Measurements from ENCODE around the gene SYNPR. TPM values are rescaled to one million over a fixed set of nuclear protein-coding genes. Genes with fewer than 3 reads are reported as not detected.

Gene SYNPR
- total RNA-seq, 1 donor from 2014 or later, result not detected

DNA sequence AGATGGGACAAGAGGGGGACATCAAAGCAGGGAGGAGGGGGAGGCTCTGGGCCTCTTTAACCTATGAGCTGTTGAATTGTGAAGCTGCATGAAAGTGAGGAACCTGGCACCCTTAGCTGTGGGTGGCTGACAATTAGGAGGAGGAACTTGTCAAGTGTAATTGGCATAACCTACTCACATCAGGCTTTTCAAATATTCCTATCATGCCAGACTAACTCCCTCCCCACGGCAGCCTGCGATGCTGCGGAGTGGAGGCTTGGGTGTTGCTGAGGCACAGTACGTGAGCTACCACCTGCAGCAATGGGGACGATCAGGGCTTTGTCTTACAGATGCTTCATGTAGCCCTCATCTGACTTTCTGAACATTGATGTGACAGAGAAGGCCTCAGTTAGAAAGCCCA is 193.7 kb downstream of the SYNPR start:
- H3K4me3 ChIP-seq (ENCODE audit: low read depth, low read length), result no peak overlapping the region
- TF ChIP-seq, protein P1, sequence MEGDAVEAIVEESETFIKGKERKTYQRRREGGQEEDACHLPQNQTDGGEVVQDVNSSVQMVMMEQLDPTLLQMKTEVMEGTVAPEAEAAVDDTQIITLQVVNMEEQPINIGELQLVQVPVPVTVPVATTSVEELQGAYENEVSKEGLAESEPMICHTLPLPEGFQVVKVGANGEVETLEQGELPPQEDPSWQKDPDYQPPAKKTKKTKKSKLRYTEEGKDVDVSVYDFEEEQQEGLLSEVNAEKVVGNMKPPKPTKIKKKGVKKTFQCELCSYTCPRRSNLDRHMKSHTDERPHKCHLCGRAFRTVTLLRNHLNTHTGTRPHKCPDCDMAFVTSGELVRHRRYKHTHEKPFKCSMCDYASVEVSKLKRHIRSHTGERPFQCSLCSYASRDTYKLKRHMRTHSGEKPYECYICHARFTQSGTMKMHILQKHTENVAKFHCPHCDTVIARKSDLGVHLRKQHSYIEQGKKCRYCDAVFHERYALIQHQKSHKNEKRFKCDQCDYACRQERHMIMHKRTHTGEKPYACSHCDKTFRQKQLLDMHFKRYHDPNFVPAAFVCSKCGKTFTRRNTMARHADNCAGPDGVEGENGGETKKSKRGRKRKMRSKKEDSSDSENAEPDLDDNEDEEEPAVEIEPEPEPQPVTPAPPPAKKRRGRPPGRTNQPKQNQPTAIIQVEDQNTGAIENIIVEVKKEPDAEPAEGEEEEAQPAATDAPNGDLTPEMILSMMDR (conservative IDR thresholded peaks at IDR 0.05; ENCODE audit: low read depth, low read length), result no peak
- DNase-seq (ENCODE audit: low read depth), result no peak

DNA sequence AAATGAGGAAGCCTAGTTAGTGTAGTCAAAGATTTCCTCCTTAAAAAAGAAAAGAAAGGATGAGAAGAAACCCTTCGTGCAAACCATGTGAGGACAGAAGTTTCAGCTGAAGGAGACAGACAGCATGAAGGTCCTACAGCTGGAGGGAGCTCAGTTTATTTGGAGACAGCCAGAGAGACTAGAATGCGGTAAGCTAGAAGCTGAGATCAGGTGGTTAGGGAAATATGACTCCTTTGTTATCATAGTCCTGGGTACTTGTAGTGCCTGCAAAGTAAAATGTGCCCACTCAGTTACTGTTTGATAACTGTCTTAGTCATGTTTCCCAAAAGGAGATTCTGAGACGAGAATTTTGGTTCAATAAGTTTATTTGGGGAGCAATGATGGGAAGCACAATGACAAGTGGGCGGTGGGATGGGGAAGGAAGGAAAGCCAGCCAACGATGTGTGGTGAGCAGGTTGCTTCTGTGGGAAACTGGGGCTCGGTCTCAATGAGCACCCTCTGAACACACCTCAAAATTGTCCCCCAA is 195.6 kb downstream of the SYNPR start:
- no peak overlapping the region for H3K4me3 ChIP-seq (ENCODE audit: low read depth, low read length)
- TF ChIP-seq, protein P1 (conservative IDR thresholded peaks at IDR 0.05; ENCODE audit: low read depth, low read length), result no peak
- DNase-seq (ENCODE audit: low read depth), result no peak

DNA sequence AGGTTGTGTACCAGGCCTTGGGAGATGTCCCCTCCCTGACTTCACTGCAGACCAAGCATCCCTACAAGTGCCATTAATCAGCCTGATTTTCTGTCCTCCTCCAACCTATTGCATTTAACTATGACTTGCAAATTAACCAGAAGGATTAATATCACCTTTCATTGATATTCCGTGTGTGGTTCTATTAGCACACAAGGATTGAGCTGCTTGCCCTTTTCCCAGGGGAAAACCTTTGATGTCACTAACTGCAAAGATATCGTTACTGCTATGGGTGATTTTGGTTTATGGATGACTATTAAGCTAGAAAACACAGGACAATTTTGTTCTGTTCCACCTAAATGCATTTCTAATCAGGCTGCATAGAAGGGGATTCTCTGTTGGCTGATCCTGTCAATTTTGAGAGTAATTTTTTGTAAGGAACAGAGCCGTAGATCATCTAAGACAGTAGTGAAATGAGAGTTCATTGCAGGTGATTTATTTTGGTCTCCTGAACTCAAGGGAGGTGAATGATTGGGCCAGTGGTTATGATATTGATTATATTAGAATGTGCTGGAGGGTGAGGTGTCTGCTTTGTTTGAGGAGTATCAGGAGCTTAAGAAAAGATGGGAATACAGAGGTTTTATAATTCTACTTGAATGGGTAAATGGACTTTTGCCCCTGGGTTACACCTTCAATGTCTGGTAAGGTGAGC is 196.9 kb downstream of the SYNPR start:
- TF ChIP-seq, protein P1 (conservative IDR thresholded peaks at IDR 0.05; ENCODE audit: low read depth, low read length), result no peak
- no peak overlapping the region for H3K4me3 ChIP-seq (ENCODE audit: low read depth, low read length)
- DNase-seq (ENCODE audit: low read depth), result no peak

DNA sequence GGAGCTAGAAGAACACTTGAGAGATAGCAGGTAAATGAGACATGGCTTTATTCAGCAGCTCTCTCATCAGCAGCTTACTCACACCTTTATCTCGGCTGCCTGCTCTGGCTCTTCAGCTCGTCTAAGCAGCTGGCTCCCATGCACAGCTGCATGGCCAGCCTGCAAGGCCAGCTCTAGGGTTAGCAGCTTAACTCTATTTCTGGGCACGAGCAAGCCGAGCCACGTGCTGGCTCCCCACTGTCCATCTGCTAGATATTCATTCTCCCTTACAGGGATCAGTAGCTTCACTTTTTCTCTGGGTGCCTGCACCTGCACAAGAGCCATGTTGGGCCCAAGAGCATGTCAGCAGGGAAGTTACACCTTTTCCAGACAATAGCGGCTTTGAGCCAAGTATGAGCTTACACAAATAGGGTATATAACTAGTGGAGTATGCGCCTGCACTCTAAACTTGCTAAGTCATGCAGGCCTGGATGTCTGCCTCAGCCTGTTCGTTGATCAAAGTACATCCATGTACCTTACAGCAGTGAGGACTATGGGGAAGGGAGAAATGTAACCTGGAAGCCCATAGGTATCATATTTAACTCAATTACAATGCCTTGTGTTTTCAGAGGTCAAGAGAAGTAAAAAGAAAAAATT is 199.5 kb downstream of the SYNPR start:
- DNase-seq (ENCODE audit: low read depth), result no peak
- TF ChIP-seq, protein P1 (conservative IDR thresholded peaks at IDR 0.05; ENCODE audit: low read depth, low read length), result no peak

DNA sequence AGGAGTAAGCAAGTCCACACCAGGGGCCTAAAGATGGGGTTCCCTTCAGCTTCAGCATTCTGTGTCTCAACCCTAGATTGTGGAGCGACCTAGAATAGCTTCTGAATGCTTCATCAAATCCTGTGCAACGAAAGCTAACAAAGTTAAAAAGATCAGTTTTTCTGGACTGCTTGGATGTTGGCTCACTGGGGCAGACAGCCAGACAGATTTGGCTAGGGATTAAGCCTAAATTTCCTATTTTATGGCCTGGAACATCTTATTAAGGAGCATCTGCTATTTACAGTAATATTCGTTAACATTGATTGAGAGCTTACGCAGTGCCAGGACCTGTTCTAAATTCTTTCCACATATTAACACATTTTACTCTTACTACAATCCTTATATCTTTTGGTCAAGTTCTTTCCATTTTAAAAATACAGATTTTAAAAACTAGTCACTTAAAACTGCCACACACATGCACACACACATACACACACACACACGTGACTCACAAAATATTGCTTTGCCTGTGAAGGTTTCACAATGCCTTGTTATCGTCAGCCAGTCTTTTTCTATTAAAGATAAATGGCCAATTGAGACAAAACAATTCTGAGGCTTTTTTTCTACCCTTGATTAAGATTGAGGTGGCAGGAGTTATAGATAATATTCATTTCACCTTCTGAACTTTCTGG is 201.0 kb downstream of the SYNPR start:
- TF ChIP-seq, protein P1 (conservative IDR thresholded peaks at IDR 0.05; ENCODE audit: low read depth, low read length), result no peak
- no peak overlapping the region for H3K4me3 ChIP-seq (ENCODE audit: low read depth, low read length)
- DNase-seq (ENCODE audit: low read depth), result no peak

More for the DNA sequence above, 199.5 kb downstream of the SYNPR start:
- H3K4me3 ChIP-seq (ENCODE audit: low read depth, low read length), result no peak overlapping the region

DNA sequence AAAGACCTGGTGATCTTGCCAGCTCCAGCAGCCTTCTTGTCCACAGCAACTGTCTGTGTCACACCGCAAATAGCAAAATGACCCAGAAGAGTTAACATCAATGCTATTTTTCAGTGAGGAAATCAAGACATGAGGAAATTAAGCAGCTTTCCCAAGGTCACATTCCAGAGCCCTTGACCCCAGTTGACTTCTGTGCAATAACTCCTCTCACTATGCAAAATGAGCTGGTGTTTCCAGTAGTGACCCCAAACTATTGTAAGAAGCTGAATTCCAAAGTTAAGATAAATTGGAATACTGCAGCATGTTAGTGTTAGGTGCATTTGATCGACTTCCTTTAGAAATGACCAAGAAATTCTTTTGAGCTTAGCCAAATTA is 201.5 kb downstream of the SYNPR start:
- TF ChIP-seq, protein P1 (conservative IDR thresholded peaks at IDR 0.05; ENCODE audit: low read depth, low read length), result no peak
- no peak overlapping the region for H3K4me3 ChIP-seq (ENCODE audit: low read depth, low read length)
- DNase-seq (ENCODE audit: low read depth), result no peak

All from epithelial cell of proximal tubule (primary cell).